Heart left ventricle (tissue), 16 donors: ENCODE data around the gene TMEM181. TPM values are rescaled to one million over a fixed set of nuclear protein-coding genes. Genes with fewer than 3 reads are reported as not detected.

Source experiments
- ATAC-seq, 4 donors: fragments of 200-7000 bp; cut with Tn5 transposase; one replicate each; pipeline ENCODE4 v1.9.1; 2020 to 2022; ENCODE audit warnings: moderate library complexity in 4 of 4, mild to moderate bottlenecking in 3 of 4, moderate number of reproducible peaks in 1 of 4
- DNase-seq, 5 donors: peaks; one replicate each; pipeline ENCODE4 v3.0.0-alpha.2; 2020
- H3K27ac ChIP-seq, 12 donors: fragments of 200-600 bp; sonication (generic) in 4 of 12; one replicate each; pipeline versions ENCODE4 v1.5.0 to v1.8.0; 2016 to 2022; ENCODE audit warnings: mild to moderate bottlenecking in 2 of 12
- H3K27me3 ChIP-seq, 9 donors: fragments of 200-600 bp; sonication (generic) in 2 of 9; one replicate each; pipeline versions ENCODE4 v1.5.1 to v1.8.0; 2016 to 2022; ENCODE audit warnings: mild to moderate bottlenecking in 3 of 9
- H3K36me3 ChIP-seq, 9 donors: fragments of 200-600 bp; sonication (generic) in 2 of 9; one replicate each; pipeline versions ENCODE4 v1.5.0 to v1.8.0; 2018 to 2022; ENCODE audit warnings: mild to moderate bottlenecking in 2 of 9
- H3K4me1 ChIP-seq, 12 donors: fragments of 200-600 bp; sonication (generic) in 4 of 12; one replicate each; pipeline versions ENCODE4 v1.5.0 to v1.8.0; 2016 to 2022; ENCODE audit warnings: mild to moderate bottlenecking in 3 of 12
- H3K4me3 ChIP-seq, 12 donors: fragments of 200-600 bp; sonication (generic) in 4 of 12; one replicate each; pipeline versions ENCODE4 v1.5.0 to v1.8.0; 2017 to 2022; ENCODE audit warnings: mild to moderate bottlenecking in 9 of 12, moderate library complexity in 4 of 12
- H3K9me3 ChIP-seq, 12 donors: fragments of 200-600 bp; sonication (generic) in 4 of 12; one replicate each; pipeline versions ENCODE4 v1.5.0 to v1.8.0; 2016 to 2022; ENCODE audit warnings: mild to moderate bottlenecking in 1 of 12
- POLR2A ChIP-seq, 2 donors: fragments of 450-650 bp; IDR thresholded peaks; one replicate each; pipeline ENCODE4 v1.6.1; 2017; ENCODE audit warnings: antibody characterized with exemption in 2 of 2, mild to moderate bottlenecking in 2 of 2, moderate library complexity in 2 of 2
- WGBS, 4 donors: extraction: QIAGEN DNeasy Blood & Tissue Kit in 2 of 4; methylation state at CpG; one replicate each; pipeline versions ENCODE4 v1.1.5 to v1.1.7; 2013 to 2018; 5-methylcytosine and 5-hydroxymethylcytosine counted together
- intact Hi-C, 10 donors: fragments of 100-400 bp; cut with DNase I; formaldehyde crosslinking; loops; one replicate each; pipeline versions ENCODE4 v1.11.1 to v1.14.2; 2022
- polyA plus RNA-seq, 2 donors: library from polyadenylated mRNA; stranded (reverse); fragments of 200-250 nt; gene quantifications; one replicate each; pipeline ENCODE4 v1.2.3, GENCODE V29; 2013
- total RNA-seq, 9 donors: library from RNA; depleted of rRNA in 2 of 9; stranded (reverse); fragments of >200 nt in 2 of 9; fragmentation: NEBNext Ultra II Directional in 3 of 9; extraction: Animal tissue kit (Norgen Biotek cat#: 25700) in 3 of 9; gene quantifications; one replicate each; pipeline versions ENCODE4 v1.1.0 to v1.2.4, GENCODE V29; 2016 to 2023
- TF ChIP-seq, protein P1 (sequence below), 12 donors: fragments of 200-600 bp; sonication (generic) in 4 of 12; IDR thresholded peaks; one replicate each; pipeline versions ENCODE4 v1.5.0 to v1.8.0; 2018 to 2022; ENCODE audit warnings: antibody characterized with exemption in 12 of 12, mild to moderate bottlenecking in 5 of 12
- donor health status: ischemic (EF 13 %, LVEDD 7.1; RV severe dilation, severe dysfunction).
- donor health status: healthy with polysubstance abuse.
- donor health status: DM: no; HTN: yes; CAD: no.
- donor health status: DM: no; HTN: no; CAD: no.
- donor health status: ischemic (EF 25% LVEDD 6.9; RV normal size, moderate dysfunction).
- donor health status: ischemic (EF 25% LVEDD 5.7; RV mildly dilated, moderate dysfunction).
- donor health status: healthy.
- donor health status: DM: yes; HTN: yes; CAD: no.
- donor health status: ischemic (EF 35%, LVEDD 5.7; RV mildly dilated, moderate dysfunction).
- donor health status: nonischemic (EF 11% LVEDD 7.7; RV severe dilation, severe dysfunction).
- donor health status: DM: yes; HTN: yes; CAD: no.
- donor health status: PGD.
- donor health status: ischemic (EF 29% LVEDD 5.4; RV normal size, mild dysfunction).
- donor health status: nonischemic (EF 23%, LVEDD 6.1; RV moderate dilation, normal function).

Gene TMEM181
- total and polyA plus RNA-seq, 11 donors = 4.3 to 14.3 (median 10.1) TPM

DNA sequence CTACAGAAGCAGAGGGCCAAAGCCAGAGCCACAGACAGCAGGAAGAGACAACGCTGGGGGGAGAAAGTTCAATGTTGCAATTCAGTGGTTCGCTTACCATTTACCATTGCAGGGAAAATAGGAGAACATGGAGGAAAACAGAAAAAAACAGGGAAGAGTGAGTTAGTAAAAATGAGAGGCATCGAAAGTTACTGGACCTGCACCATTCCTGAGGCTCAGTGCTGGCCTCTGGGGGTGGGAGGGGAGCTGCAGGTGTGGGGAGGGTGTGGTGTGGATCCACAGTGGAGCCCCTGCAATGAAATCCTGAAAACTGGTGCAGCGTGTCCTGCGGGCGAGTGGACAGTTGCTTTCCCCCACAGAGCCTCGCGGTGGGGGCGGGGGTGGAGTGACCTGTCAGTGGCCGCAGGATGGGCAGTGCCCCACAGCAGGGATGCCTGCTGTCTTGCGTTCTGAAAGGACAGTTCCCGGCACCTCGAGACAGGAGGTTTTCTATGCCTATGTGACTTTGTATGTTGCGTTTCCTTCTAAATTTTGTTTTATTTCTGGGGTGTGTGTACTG is 5.7 kb downstream of the TMEM181 start:
- no peaks in the 10 kb centered on the region for H3K9me3 ChIP-seq
- intact Hi-C loops = no loop called here
- ATAC-seq (no peak), DNase-seq (peak in 1 of 5 donors; percentile 43)
- no peak overlapping the region for H3K27ac ChIP-seq
- peaks cover 0 to 68% (median 10%) of the 10 kb centered on the region in 12 donors for H3K4me1 ChIP-seq
- no peak overlapping the region for H3K4me3 ChIP-seq
- 86 to 95% (median 91%) methylated on average over 12 to 14 of the region's 14 CpGs for WGBS, 4 donors
- H3K27me3 ChIP-seq = no peaks in the 10 kb centered on the region
- H3K36me3 ChIP-seq = no peaks in the 10 kb centered on the region
- TF ChIP-seq, protein P1, sequence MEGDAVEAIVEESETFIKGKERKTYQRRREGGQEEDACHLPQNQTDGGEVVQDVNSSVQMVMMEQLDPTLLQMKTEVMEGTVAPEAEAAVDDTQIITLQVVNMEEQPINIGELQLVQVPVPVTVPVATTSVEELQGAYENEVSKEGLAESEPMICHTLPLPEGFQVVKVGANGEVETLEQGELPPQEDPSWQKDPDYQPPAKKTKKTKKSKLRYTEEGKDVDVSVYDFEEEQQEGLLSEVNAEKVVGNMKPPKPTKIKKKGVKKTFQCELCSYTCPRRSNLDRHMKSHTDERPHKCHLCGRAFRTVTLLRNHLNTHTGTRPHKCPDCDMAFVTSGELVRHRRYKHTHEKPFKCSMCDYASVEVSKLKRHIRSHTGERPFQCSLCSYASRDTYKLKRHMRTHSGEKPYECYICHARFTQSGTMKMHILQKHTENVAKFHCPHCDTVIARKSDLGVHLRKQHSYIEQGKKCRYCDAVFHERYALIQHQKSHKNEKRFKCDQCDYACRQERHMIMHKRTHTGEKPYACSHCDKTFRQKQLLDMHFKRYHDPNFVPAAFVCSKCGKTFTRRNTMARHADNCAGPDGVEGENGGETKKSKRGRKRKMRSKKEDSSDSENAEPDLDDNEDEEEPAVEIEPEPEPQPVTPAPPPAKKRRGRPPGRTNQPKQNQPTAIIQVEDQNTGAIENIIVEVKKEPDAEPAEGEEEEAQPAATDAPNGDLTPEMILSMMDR (IDR thresholded peaks at IDR 0.05) = no peak
- TF ChIP-seq POLR2A (IDR thresholded peaks at IDR 0.05) = no peak

DNA sequence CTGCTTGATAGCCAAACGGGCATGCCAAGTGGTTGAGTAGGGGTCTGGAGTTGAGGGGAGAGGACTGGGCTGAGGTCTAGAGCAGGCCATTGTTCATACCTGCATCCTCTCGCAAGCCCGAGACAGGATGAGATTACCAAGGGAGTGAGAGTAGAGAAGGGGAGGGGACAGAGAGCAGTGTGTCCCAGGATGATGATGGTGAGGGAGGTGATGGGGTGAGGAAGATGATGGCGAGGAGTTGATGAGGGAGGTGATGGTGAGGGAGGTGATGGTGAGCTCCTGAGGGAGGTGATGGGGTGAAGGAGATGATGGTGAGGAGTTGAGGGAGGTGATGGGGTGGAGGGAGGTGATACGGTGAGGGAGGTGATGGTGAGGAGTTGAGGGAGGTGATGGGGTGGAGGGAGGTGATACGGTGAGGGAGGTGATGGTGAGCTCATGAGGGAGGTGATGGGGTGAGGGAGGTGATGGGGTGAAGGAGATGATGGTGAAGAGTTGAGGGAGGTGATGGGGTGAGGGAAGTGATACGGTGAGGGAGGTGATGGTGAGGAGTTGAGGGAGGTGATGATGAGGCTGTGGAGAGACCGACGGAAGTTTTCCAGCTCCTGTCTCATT is 6.4 kb downstream of the TMEM181 start:
- DNase-seq (peak in 1 of 5 donors; percentile 7), ATAC-seq (no peak)
- WGBS, 4 donors = 92 to 95% (median 93%) methylated on average over 9 of the region's 9 CpGs
- intact Hi-C loops = no loop called here
- peaks cover 0 to 61% (median 4%) of the 10 kb centered on the region in 12 donors for H3K4me1 ChIP-seq
- no peak overlapping the region for H3K4me3 ChIP-seq
- no peak overlapping the region for H3K27ac ChIP-seq
- H3K27me3 ChIP-seq = no peaks in the 10 kb centered on the region
- no peaks in the 10 kb centered on the region for H3K9me3 ChIP-seq
- H3K36me3 ChIP-seq = no peaks in the 10 kb centered on the region
- TF ChIP-seq, protein P1 (IDR thresholded peaks at IDR 0.05) = no peak
- no peak for TF ChIP-seq POLR2A (IDR thresholded peaks at IDR 0.05)

GRCh38 chr6:158567152-158567551 is 7.3 kb downstream of the TMEM181 start:
- TF ChIP-seq, protein P1 (IDR thresholded peaks at IDR 0.05) = no peak
- no peak for TF ChIP-seq POLR2A (IDR thresholded peaks at IDR 0.05)
- ATAC-seq = no peak
- no peaks in the 10 kb centered on the region for H3K36me3 ChIP-seq
- peak overlapping the region in 1 of 12 donors; percentile 64 for H3K27ac ChIP-seq
- H3K4me3 ChIP-seq = no peak overlapping the region
- no peaks in the 10 kb centered on the region for H3K27me3 ChIP-seq
- peak in 1 of 5 donors; percentile 40 for DNase-seq
- 91 to 95% (median 94%) methylated on average over 9 to 10 of the region's 10 CpGs for WGBS, 4 donors
- intact Hi-C loops = no loop called here
- H3K4me1 ChIP-seq = peaks cover 0 to 53% (median 0%) of the 10 kb centered on the region in 12 donors
- no peaks in the 10 kb centered on the region for H3K9me3 ChIP-seq

DNA sequence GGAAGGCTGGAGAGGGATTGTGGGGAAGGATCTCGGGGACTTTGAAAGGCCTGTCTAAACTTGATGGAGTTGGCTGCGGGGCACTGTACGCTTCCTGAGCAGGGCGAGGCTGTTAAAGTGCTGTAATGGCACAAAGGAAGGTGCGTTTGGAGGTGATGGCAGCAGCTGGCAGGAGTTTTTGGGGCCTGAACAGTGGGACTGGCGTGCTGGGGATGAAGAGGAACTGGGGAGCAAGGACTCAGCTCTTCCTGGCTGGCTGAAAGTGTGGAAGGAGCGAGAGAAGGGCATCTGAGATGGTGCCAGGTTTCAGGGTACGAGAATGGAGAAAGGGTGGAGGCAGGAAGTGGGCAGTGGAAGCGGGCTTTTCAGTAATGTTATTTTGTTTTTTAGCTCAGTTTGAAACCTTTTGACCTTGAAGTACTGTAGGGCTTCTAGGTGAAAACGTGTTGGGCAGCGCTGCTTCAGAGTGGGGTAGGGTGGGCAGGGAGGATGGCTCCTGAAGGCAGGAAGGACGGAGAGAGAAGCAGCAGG is 8.0 kb downstream of the TMEM181 start:
- H3K27me3 ChIP-seq = no peaks in the 10 kb centered on the region
- 82 to 85% (median 84%) methylated on average over 12 of the region's 12 CpGs for WGBS, 4 donors
- ATAC-seq (no peak), DNase-seq (no peak)
- H3K4me1 ChIP-seq = peaks cover 0 to 45% (median 0%) of the 10 kb centered on the region in 12 donors
- no peak overlapping the region for H3K4me3 ChIP-seq
- H3K36me3 ChIP-seq = no peaks in the 10 kb centered on the region
- no peak for TF ChIP-seq POLR2A (IDR thresholded peaks at IDR 0.05)
- TF ChIP-seq, protein P1 (IDR thresholded peaks at IDR 0.05) = no peak
- peak overlapping the region in 1 of 12 donors; percentile 64 for H3K27ac ChIP-seq
- H3K9me3 ChIP-seq = no peaks in the 10 kb centered on the region
- intact Hi-C loops = no loop called here
